Naive thymus-derived CD8-positive, alpha-beta T cell (primary cell): Measurements from ENCODE around the gene MAP3K5. TPM values are rescaled to one million over a fixed set of nuclear protein-coding genes. Genes with fewer than 3 reads are reported as not detected.
"Not testable (repeated sequence)": the region's sequence is repeated elsewhere in the genome, so short reads cannot be mapped to it uniquely, and the experiment has no call there.

ENCODE experiments used
- ATAC-seq, 2 donors: fragments of 150-1000 bp; cut with Tn5 transposase in 1 of 2; sonication (Bioruptor Pico), chemical (Tn5 transposase) in 1 of 2; 1 replicate in 1 of 2; 2 replicates in 1 of 2; pipeline ENCODE4 v1.10.0; 2021; ENCODE audit warnings: mild to moderate bottlenecking in 2 of 2, moderate library complexity in 2 of 2
- POLR2A ChIA-PET: fragments of 350-600 bp; sonication (Branson Sonifier 250); formaldehyde crosslinking; loops from one replicate; lab custom pipeline; 2021; ENCODE audit warnings: antibody characterized with exemption; lab: Charles Lee
- DNase-seq, 10 donors: peaks; one replicate each; pipeline versions ENCODE4 v3.0.0 to v3.0.0-alpha.2; 2020 to 2022
- H3K27ac Mint-ChIP-seq, 10 donors: one replicate each; pipeline ENCODE4 v1.8.0; 2020 to 2022; ENCODE audit warnings: mild to moderate bottlenecking in 10 of 10, mixed read lengths in 10 of 10, moderate library complexity in 4 of 10, inconsistent platforms in 1 of 10
- H3K27me3 Mint-ChIP-seq, 5 donors: one replicate each; pipeline ENCODE4 v1.8.0; 2021 to 2022; ENCODE audit warnings: mixed read lengths in 5 of 5
- H3K36me3 Mint-ChIP-seq, 3 donors: one replicate each; pipeline ENCODE4 v1.8.0; 2020 to 2022; ENCODE audit warnings: mixed read lengths in 3 of 3, mild to moderate bottlenecking in 2 of 3, inconsistent platforms in 1 of 3
- H3K4me1 Mint-ChIP-seq, 4 donors: one replicate each; pipeline ENCODE4 v1.8.0; 2021 to 2022; ENCODE audit warnings: mixed read lengths in 4 of 4
- H3K4me3 Mint-ChIP-seq, 10 donors: one replicate each; pipeline ENCODE4 v1.8.0; 2020 to 2022; ENCODE audit warnings: mild to moderate bottlenecking in 10 of 10, mixed read lengths in 10 of 10, moderate library complexity in 6 of 10, inconsistent platforms in 1 of 10
- H3K9me3 Mint-ChIP-seq, 9 donors: one replicate each; pipeline ENCODE4 v1.8.0; 2020 to 2022; ENCODE audit warnings: mixed read lengths in 9 of 9, mild to moderate bottlenecking in 3 of 9, inconsistent platforms in 1 of 9, moderate library complexity in 1 of 9
- polyA plus RNA-seq, 3 donors: library from polyadenylated mRNA; unstranded; fragments of 300-500 nt; fragmentation: Illumina TruSeq; gene quantifications; one replicate each; pipeline ENCODE4 v1.2.3, GENCODE V29; 2021
- total RNA-seq, 8 experiments: library from RNA in 2 of 8; stranded (reverse) in 2 of 8; gene quantifications; one replicate each; pipeline ENCODE4 v1.2.3 and lab custom pipeline; 2021 to 2026

Gene MAP3K5
- total and polyA plus RNA-seq, 5 experiments from 2014 or later, result 3.0 to 8.7 (median 4.5) TPM

DNA sequence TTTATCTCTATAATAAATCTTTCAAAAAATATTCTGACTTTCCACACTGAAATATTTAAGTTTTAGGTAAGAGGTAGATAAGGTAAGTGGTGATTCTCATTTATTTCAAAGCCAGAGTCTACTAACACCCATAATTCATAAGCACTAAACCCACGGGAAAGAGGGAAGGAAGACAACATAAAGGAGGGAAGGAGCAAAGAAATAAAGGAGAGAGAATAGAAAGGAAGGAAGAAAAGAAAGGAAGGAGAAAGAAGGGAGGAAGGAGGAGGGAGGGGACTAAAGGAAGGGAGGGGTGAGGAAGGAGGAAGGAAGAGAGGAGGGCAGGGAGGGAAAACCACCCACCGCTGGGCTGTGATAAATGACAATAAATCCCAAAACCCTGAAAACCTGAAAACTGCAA, 25.2 kb downstream of the MAP3K5 start:
- H3K36me3 Mint-ChIP-seq, result no peaks in the 10 kb centered on the region
- POLR2A ChIA-PET, result no interaction called here
- peaks cover 26 to 79% (median 54%) of the 10 kb centered on the region in 4 donors for H3K4me1 Mint-ChIP-seq
- ATAC-seq (no peak), DNase-seq (no peak)
- peaks cover 0 to 4% (median 0%) of the 10 kb centered on the region in 9 donors for H3K9me3 Mint-ChIP-seq
- no peaks in the 10 kb centered on the region for H3K27me3 Mint-ChIP-seq
- H3K4me3 Mint-ChIP-seq, result peak overlapping the region in 7 of 10 donors; percentile 4 to 65 (median 15)
- peak overlapping the region in 8 of 10 donors; percentile 4 to 91 (median 58) for H3K27ac Mint-ChIP-seq

DNA sequence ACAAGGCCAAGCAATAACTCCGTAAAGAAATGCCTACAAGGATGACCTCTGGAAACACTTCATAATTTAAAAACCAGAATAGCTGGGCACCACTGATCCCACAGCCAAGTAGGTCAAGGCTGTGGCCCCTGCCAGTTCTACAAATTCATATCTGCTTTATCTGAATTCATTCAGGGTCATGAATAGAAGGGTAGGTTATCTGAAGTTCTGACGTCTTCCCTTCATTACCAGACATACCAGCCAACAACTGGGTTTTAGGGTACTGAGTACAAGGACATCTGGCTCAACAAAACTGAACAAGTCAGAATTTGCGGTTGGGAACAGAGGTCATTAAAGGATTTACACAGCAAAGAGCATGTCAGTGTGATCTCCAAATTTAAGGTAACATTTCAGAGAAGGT, 26.0 kb downstream of the MAP3K5 start:
- no peak overlapping the region for H3K4me3 Mint-ChIP-seq
- H3K27me3 Mint-ChIP-seq, result no peaks in the 10 kb centered on the region

DNA sequence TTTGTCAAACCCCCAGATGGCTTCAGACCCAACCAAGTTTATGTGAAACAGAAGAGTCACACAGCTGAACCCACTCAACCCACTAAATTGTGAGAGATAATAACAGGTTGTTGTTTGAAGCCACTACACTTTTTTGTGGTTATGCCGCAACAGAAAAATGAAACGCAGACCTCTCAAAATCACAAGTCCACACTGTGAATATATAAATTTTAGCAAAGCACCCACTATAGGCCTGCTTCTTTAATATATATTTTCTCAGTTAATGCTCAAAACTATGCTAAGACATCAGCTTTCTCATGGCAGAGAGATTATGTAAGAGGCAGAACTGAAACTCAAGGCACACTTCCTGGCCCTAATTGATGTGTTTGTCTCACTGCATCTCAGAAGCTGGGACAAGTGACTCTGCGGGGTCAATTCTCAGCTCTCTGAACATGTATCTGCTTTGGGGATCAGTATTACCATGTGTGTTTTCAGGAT, 27.7 kb downstream of the MAP3K5 start:
- H3K4me3 Mint-ChIP-seq, result peak overlapping the region; percentile 4 to 76 (median 64)
- H3K27me3 Mint-ChIP-seq, result no peaks in the 10 kb centered on the region
- POLR2A ChIA-PET, result interaction anchor here (0.8 to 4.7 kb wide), 4 partner anchors 8 to 58 kb away, joined by 3 to 44 read pairs (median 13); partner anchors contain the start of genes MAP3K5 and PEX7
- peak; percentile 66 to 71 for ATAC-seq
- H3K27ac Mint-ChIP-seq, result peak overlapping the region; percentile 74 to 94 (median 88)
- DNase-seq, result peak in 3 of 10 donors; percentile 27 to 46 (median 31)
- peaks cover 40 to 89% (median 68%) of the 10 kb centered on the region in 4 donors for H3K4me1 Mint-ChIP-seq
- H3K36me3 Mint-ChIP-seq, result no peaks in the 10 kb centered on the region
- peaks cover 0 to 4% (median 0%) of the 10 kb centered on the region in 9 donors for H3K9me3 Mint-ChIP-seq

More for the DNA sequence above, 26.0 kb downstream of the MAP3K5 start:
- H3K27ac Mint-ChIP-seq, result peak overlapping the region in 4 of 10 donors; percentile 15 to 91 (median 52)
- POLR2A ChIA-PET, result interaction anchor here (4.5 to 4.7 kb wide), 2 partner anchors 13 to 25 kb away, joined by 21 to 44 read pairs; partner anchors contain the start of gene MAP3K5
- H3K4me1 Mint-ChIP-seq, result peaks cover 35 to 80% (median 61%) of the 10 kb centered on the region in 4 donors
- ATAC-seq (no peak), DNase-seq (no peak)
- H3K36me3 Mint-ChIP-seq, result no peaks in the 10 kb centered on the region
- peaks cover 0 to 4% (median 0%) of the 10 kb centered on the region in 9 donors for H3K9me3 Mint-ChIP-seq

DNA sequence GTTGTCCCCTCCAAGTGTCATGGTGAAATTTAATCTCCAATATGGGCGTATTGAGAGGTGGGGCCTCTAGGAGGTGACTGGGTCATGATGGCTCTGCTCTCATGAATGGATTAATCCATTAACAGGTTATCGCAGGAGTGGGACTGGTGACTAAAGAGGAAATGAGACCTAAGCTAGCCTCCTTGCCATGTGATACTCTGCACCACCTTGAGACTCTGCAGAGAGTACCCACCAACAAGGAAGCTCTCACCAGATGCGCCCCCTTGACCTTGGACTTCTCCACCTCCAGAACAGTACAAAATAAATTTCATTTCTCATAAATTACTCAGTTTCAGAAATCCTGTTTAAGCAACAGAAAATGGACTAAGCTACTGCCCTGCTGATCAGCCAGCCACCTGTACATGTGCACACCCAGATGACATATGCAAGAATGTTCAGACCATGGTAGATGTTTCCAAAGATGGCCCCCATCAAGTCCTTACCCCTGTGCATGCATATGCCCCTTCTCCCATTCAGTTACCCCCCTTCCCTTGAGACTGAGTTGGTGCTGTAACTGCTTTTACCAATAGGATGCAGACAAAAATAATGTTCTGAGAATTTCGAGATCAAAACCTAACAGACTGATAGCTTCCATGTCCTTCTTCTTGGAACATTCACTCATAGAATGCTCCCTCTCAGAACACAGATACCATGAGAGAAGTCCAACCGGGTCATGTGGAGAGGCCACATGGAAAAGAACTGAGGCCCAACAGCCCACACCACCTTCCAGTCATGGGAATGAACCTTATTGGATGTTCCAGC, 28.4 kb downstream of the MAP3K5 start:
- Mint-ChIP-seq H3K36me3 (no peaks in the 10 kb centered on the region), H3K4me3 (peak overlapping the region; percentile 8 to 76 (median 64))

DNA sequence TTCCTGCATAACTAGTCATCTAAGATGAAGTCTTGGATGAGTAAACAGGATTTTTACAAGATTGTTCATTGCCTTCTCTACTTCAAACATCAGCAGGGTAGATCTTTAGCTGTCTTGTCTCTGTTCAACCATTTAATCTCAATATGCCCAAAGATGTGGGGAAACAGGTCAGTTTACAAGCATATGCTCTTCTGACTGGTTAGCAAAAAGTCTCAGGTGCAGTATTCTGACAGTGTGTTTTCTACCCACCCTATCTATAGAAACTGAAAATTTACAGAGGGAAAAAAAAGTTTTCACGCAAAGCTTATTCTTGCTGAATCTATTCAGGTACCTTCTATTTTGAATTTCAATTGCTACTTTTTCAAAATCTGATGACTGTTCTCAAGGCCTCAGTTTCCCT, 29.0 kb downstream of the MAP3K5 start:
- Mint-ChIP-seq H3K36me3 (no peaks in the 10 kb centered on the region), H3K27me3 (no peaks in the 10 kb centered on the region), H3K9me3 (no peaks in the 10 kb centered on the region), H3K4me1 (peaks cover 40 to 87% (median 67%) of the 10 kb centered on the region in 4 donors), H3K4me3 (peak overlapping the region in 4 of 10 donors; percentile 3 to 76 (median 40)), H3K27ac (peak overlapping the region in 7 of 10 donors; percentile 37 to 93 (median 89))
- POLR2A ChIA-PET, result interaction anchor here (1.5 to 4.7 kb wide), 3 partner anchors 9 to 28 kb away, joined by 6 to 44 read pairs (median 21); partner anchors contain the start of gene MAP3K5
- ATAC-seq, result no peak
- no peak for DNase-seq

More for the DNA sequence above, 28.4 kb downstream of the MAP3K5 start:
- H3K27me3 Mint-ChIP-seq, result no peaks in the 10 kb centered on the region
- POLR2A ChIA-PET, result interaction anchor here (0.8 to 4.7 kb wide), 4 partner anchors 9 to 59 kb away, joined by 3 to 44 read pairs (median 13); partner anchors contain the start of genes MAP3K5 and PEX7
- DNase-seq (no peak), ATAC-seq (no peak)
- H3K9me3 Mint-ChIP-seq, result peaks cover 0 to 1% (median 0%) of the 10 kb centered on the region in 9 donors
- H3K27ac Mint-ChIP-seq, result peak overlapping the region; percentile 74 to 94 (median 88)
- peaks cover 40 to 88% (median 67%) of the 10 kb centered on the region in 4 donors for H3K4me1 Mint-ChIP-seq

- ATAC-seq (no peak), DNase-seq (no peak)
- Mint-ChIP-seq H3K4me3 (peak overlapping the region in 9 of 10 donors; percentile 53 to 84 (median 76)), H3K36me3 (peaks cover 0 to under 1% (median 0%) of the 10 kb centered on the region in 3 donors), H3K27me3 (no peaks in the 10 kb centered on the region), H3K27ac (peak overlapping the region in 8 of 10 donors; percentile 63 to 91 (median 81)), H3K4me1 (peaks cover 34 to 81% (median 58%) of the 10 kb centered on the region in 4 donors), H3K9me3 (no peaks in the 10 kb centered on the region)
- POLR2A ChIA-PET, result interaction anchor here (0.7 to 4.7 kb wide), 5 partner anchors 10 to 29 kb away, joined by 3 to 44 read pairs (median 6); partner anchors contain the start of gene MAP3K5
Measured at GRCh38 chr6:136762022-136762975, 30.0 kb downstream of the MAP3K5 start.

GRCh38 chr6:136761227-136761922, 30.9 kb downstream of the MAP3K5 start:
- Mint-ChIP-seq H3K27ac (peak overlapping the region; percentile 50 to 91 (median 80)), H3K27me3 (no peaks in the 10 kb centered on the region), H3K36me3 (peaks cover 0 to 4% (median 0%) of the 10 kb centered on the region in 3 donors), H3K4me3 (peak overlapping the region; percentile 29 to 84 (median 76)), H3K9me3 (no peaks in the 10 kb centered on the region), H3K4me1 (peaks cover 31 to 82% (median 52%) of the 10 kb centered on the region in 4 donors)
- DNase-seq (peak in 1 of 10 donors; percentile 31), ATAC-seq (peak; percentile 59 to 64)
- POLR2A ChIA-PET, result interaction anchor here (0.7 to 4.7 kb wide), 4 partner anchors 22 to 196 kb away, joined by 3 to 44 read pairs (median 4); partner anchors contain the start of gene MAP3K5

DNA sequence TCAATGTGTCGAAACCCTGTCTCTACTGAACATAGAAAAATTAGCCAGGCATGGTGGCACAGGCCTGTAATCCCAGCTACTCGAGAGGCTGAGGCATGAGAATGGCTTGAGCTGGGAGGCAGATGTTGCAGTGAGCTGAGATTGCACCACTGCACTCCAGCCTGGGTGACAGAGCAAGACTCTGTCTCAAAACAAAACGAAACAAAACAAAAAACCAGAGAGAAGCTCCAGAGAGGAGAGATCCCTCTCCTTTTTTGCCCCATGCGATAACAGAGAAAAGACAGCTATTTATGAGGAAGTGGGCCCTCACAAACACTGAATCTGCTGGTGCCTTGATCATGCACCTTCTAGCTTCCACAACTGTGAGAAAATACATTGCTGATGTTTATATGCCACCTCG, 31.5 kb downstream of the MAP3K5 start:
- not testable (repeated sequence) for H3K9me3 Mint-ChIP-seq, H3K36me3 Mint-ChIP-seq, DNase-seq, H3K27me3 Mint-ChIP-seq, ATAC-seq
- peak overlapping the region in 9 of 10 donors; percentile 2 to 91 (median 80) for H3K27ac Mint-ChIP-seq
- peak overlapping the region in 9 of 10 donors; percentile 53 to 84 (median 76) for H3K4me3 Mint-ChIP-seq
- POLR2A ChIA-PET, result interaction anchor here (1.2 kb wide), 1 partner anchor 32 kb away, joined by 5 read pairs; the partner anchor contains the start of gene MAP3K5
- H3K4me1 Mint-ChIP-seq, result peaks cover 31 to 78% (median 50%) of the 10 kb centered on the region in 4 donors

- DNase-seq, result no peak
- Mint-ChIP-seq H3K36me3 (peaks cover 0 to 4% (median 0%) of the 10 kb centered on the region in 3 donors), H3K27ac (peak overlapping the region in 2 of 10 donors; percentile 31 to 56), H3K9me3 (no peaks in the 10 kb centered on the region), H3K4me3 (no peak overlapping the region), H3K4me1 (peaks cover 21 to 72% (median 47%) of the 10 kb centered on the region in 4 donors), H3K27me3 (no peaks in the 10 kb centered on the region)
- ATAC-seq, result no peak
- POLR2A ChIA-PET, result interaction anchor here (0.8 kb wide), 1 partner anchor 30 kb away, joined by 5 read pairs; no protein-coding TSS in a partner anchor
Measured at GRCh38 chr6:136757150-136757549, 35.1 kb downstream of the MAP3K5 start.

- peaks cover 17 to 72% (median 52%) of the 10 kb centered on the region in 4 donors for H3K4me1 Mint-ChIP-seq
- H3K27me3 Mint-ChIP-seq, result no peaks in the 10 kb centered on the region
- DNase-seq, result no peak
- no peaks in the 10 kb centered on the region for H3K9me3 Mint-ChIP-seq
- H3K36me3 Mint-ChIP-seq, result peaks cover 0 to 4% (median 0%) of the 10 kb centered on the region in 3 donors
- no peak for ATAC-seq
- peak overlapping the region in 7 of 10 donors; percentile 3 to 61 (median 16) for H3K27ac Mint-ChIP-seq
- POLR2A ChIA-PET, result interaction anchor here (0.7 to 5.1 kb wide), 3 partner anchors 9 to 184 kb away, joined by 4 to 21 read pairs (median 16); partner anchors contain the start of gene MAP3K5
- no peak overlapping the region for H3K4me3 Mint-ChIP-seq
Measured at GRCh38 chr6:136754820-136755219, 37.5 kb downstream of the MAP3K5 start.
